Activated CD4-positive, alpha-beta T cell treated with anti-CD3 and anti-CD28 coated beads, Interleukin-2, amount 50 U/mL, for 24 hours (primary cell): ENCODE results near the gene ITPR2.
"Not testable (repeated sequence)": the region's sequence is repeated elsewhere in the genome, so short reads cannot be mapped to it uniquely, and the experiment has no call there.

Experiments used
- DNase-seq, 2 donors: peaks; one replicate each; pipeline ENCODE4 v3.0.0-alpha.2; 2020; ENCODE audit warnings: low read depth in 1 of 2, low spot score in 1 of 2

Gene ITPR2

DNA sequence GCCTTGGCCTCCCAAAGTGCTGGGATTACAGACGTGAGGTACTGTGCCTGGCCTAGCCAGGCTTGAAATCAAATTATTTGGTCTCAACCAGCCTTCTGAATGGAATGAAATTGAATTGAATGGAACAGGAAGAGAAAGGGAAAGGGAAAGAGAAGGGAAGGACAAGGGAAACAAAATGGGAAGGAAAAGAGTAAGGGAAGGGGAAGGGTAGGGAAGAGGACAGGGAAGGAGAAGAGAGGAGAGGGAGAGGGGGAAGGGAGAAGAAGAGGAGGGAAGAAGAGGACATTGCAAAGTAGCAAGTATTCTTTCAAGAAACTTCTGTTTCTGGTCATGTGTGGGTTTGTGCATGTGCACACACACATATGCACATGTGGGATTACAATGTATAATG lies 97.8 kb downstream of the ITPR2 start:
- DNase-seq: no peak

DNA sequence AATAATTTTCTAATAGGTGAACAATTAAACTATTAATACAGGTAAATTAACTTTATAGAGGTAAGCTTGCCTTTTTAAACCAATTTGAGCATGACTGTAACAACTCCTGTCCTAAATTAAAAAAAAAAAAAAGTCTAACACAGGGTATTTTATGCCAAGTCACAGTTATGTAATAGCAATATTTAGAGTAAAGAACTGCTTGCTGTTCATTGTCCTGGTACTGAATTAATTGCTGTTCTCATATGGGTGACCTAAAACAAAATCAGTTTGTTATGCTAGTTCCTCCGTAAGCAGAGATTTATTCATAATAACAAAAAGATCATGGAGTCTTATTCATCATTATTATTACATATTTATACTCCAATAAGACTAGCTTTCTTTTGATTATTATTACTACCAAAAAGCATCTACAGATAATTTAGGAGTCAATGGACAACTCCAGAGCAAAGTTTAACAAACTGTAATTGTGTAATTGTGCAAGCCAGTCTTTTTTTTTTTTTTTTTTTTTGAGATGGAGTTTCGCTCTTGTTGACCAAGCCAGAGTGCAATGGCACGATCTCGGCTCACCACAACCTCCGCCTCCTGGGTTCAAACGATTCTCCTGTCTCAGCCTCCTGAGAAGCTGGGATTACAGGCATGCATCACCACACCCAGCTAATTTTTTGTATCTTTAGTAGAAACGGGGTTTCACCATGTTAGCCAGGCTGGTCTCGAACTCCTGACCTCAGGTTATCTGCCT lies 98.3 kb downstream of the ITPR2 start:
- DNase-seq: no peak

DNA sequence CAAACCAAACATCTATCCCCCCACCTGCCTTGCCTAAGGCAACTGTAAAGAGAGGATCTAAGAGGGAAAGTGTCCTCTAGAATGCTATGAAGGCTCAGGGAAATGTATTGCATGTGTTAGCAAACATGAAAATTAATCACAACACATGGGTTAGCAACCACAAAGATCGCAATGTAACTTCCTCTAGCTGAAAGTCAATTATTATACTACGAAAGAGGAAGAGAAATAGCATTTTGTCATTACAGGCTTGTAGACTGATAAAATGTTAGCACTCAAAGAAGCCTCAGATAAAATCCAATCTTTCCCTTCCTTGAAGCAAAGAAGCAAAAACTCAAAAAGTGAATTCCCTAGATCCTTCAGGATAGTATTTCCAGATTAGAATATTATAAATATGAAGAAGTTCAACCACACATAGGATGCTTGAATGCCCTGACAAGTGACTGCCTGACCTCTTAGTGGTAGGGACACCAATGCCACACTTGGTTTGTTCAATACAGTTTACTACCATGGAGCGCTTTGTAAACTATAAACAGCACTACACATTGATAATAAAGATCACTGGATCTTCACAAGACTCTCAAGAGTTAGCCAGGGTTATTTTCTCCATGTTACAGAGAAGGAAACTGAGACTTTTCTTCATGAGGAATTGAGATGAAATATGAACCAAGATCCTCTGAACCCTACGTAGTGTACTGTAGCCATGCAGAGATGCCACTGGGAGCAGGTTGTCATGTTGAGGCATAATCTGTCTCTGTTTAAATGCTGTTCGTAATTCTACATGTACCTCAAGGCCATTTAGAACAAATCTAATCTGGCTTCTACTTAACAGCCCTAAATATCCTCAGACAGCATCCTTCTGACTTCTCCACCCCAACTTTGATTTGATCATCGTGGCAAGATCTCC lies 100.7 kb downstream of the ITPR2 start:
- DNase-seq: no peak

DNA sequence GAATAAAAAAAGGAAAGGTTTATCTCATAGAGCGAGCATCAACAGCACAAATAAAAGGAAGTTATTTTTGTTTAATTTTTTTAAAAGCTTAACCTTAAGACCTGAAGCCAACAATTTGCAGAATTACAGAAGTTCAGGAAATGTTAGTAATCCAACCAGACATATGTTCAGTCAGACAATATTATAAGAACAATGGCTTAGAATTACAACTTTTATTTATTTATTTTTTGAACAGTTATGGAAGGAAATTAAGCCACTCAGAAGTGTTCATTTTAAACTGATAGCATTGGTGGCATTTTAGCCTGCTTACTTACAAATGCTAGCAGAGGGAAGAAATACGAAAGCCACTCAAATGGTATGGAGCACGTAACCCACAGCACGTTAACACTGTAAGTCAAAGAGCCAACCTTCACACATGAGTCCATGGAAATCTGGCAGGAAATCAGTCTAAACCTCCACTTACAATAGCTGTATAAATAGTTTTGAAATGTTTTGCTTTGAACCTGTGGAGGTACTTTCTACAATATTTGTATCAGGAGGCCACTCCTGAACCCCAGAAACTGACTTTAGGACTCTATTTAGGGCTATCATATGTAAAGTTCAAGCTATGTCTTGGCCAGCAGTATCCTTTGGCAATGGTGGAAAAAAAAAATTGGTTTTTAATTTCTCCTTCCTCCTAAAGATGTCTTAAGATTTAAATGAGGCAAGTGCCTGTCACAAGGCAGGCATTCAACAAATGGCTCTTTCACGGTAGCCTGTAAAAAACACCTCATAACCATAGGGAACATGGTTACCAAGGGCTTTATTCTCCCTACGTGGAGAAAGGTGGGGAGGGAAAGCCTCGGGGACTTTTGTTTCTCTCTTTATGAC lies 102.3 kb downstream of the ITPR2 start:
- no peak for DNase-seq

DNA sequence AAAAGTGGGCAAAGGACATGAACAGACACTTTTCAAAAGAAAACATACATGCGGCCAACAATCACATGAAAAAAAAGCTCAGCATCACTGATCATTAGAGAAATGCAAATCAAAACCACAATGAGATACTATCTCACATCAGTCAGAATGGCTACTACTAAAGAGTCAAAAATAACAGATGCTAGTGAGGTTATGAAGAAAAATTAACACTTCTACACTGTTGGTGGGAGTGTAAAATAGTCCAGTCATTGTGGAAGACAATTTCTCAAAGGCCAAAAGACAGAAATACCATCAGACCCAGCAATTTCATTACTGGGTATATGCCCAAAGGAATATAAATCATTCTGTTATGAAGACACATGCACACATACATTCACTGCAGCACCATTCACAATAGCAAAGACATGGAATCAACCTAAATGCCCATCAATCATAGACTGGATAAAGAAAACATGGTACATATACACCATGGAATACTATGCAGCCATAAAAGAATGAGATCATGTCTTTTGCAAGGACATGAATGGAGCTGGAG lies 103.8 kb downstream of the ITPR2 start:
- DNase-seq: not testable (repeated sequence)

DNA sequence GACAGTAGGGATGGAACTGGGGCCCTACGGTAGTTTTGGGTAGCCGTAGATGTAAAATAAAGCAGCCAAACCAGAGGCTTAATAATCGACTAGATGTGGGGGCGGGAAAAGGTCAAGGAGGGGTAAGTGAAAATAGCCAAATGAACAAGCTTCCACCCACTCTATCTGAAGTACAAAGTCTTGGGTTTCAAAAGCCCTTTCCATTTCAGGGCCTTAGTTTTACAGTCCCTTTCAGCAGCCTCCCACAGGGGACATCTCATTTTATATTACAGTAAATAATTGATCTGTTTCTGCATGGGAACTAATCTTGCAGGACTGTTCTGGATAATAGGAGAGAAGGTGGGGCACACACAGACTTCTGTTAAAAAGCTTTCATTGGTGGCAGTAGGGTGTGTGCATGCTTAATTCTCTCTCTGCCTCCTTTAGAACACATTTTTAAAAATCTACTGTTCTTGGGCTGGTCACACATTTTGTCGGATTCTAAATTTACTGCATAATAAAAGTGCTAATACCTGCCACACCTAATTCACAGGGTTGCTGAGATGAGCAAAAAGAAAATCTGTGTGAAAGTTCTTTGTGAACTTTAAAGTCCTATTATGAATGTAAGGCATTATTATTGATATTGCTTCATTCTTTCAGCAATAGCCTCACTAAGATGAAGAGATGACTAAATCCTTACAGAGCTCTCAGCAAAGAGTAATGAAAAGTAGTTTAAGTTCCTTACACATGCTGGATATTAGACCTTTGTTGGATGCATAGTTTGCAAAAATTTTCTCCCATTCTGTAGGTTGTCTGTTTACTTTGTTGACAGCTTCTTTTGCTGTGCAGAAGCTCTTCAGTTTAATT lies 104.6 kb downstream of the ITPR2 start:
- DNase-seq: no peak

DNA sequence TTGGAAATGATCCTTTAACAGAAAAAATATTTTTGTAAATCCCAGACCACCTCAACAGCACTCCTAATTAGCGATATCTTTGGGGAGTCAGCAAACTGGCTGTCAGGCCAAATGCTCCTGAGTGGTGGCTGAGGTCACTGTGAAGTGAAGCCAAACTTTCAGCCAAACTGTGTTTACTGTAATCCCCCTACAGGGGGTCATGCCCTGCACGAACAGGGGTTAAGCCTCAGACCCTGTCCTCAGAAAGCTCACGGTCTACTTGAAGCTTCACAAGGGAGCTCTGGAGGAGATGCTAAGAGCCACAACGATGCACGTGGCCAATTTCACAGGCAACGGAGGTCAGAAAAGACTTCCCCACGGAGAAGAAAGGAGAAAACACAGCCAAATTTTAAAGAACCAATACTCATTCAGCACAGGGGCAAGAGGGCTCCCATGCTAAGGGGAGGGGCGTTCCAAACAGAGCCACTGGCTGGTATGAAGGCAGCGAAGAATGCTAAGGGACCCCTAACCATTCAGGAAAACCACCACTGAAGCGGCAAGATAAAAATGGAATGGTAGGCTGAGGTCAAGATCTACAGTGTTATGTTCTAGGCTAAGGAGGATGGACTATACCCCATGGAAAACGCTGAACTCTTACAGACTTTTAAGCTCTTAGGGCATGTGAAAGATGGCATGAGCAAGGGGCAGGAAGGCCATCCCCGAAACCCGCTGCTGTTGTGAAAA lies 105.4 kb downstream of the ITPR2 start:
- no peak for DNase-seq

DNA sequence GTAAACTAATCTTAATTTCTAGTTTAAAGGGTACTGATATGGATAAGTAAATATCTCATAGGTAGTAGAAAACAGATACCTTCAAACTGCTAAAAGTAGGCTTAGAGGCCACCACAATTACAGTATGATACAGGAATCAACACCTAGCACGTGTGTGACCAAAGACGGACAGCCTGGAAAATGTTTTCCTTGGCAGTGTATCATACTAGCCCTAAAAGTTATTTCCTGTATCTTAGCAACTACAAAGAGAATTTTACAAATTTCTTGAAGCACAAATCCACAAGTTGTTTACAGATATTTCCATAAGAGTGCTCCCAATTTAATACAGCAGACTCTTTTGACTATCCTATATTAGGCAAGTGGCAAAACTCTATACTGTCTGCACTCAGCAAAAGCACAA lies 106.0 kb downstream of the ITPR2 start:
- DNase-seq: no peak

DNA sequence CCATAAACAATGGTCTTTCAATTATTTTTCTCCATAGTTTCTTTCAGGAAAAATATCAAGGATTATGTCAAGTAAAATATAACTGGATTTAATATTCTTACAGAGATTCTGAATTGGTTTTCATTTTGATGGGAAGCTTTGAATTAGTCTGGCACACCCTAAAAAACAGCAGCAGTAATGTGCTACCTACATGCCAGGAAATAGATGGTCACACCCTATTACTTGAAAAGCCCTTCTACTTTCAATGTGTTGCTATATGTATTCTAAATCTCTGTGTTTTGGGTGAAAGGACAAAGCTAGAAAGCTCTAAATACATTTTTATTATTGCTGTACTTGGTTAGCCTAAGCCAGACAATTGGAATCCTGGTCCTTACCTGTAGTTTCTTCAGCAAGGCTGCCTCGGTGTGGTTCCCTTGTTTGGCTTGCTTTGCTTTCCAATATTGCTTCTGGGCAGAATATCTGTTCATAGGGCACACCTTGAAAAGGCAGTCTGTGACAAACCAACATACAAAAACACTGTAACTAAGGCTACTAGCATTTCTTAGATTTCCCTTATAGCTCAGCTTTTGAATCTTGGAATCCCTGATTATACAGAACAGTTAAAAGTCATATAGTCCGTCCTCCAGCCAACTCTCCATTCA lies 107.6 kb downstream of the ITPR2 start:
- no peak for DNase-seq

DNA sequence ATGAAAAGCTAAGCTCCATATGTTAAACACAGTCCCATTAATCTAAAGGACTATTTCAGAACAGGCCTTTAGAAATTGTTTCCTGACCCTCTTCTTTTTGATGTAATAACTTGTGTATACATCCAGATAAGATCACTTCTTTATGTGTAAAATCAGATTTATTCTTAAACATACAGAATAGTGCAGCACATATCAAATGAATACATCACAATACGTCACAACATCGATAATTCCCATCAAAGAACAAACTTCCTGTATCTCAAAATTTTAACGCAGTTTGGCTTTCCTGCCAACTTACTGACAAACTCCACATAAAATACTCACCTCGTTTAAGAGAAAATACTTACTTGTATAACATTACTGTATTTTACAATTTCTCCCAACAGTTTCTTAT lies 108.7 kb downstream of the ITPR2 start:
- DNase-seq: no peak

DNA sequence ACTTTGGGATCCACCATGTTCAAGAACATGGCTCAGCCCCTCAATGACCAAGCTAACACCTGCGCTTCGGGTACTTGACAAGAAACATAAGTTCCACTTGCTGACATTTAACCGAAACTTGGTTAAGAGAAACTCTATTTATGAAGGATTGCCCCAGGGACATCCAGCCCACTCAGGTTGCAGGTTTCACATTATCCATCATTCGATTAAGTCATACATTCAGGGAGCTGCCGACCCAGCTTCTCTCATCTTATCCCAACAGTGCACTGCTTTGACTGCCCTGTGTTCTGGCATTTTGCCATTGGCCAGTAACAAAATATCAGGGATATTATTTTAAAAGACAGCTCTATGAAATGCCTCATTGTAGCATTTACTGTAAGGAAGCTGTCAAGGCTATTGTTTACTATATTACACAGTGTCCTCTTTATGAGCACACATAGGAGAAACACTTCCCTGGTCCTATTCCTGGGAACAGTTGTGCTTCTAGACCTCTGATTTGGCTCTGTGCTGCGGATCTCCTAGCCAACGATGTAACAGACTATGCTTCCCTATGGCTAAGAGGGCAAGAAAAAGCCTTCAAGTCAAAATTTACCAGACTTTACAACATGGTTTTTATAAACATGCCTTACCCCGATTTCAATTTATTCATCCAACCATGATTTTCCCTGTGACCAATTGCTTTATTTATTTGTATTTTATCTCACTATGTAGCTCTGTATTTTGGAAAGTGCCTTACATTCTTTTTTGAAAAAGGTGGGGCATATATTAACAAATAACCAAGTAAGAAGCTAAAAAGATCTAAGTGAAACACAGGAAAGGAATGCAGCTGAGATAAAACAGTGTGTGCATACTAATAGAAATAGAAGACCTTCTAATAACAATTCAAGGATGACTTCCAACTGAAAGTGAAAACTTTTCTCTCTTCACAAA lies 109.3 kb downstream of the ITPR2 start:
- DNase-seq: no peak

DNA sequence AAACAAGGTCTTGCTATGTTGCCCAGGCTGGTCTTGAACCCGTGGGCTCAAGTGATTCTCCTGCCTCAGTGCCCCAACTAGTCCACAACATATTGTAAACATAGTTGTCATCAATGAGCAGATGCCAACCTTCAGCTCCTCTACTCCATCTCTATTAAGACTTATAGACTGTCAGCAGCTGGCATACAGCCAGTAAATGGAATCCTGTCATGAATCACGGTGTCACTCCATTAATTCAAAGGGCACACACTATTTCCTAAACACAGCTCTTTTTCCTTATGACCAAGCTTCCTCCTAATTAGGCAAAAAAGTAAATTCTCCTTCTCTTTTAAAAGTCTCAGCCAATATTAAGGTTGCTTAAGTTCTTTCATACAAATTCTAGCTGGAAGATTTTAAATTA lies 111.2 kb downstream of the ITPR2 start:
- DNase-seq: no peak

DNA sequence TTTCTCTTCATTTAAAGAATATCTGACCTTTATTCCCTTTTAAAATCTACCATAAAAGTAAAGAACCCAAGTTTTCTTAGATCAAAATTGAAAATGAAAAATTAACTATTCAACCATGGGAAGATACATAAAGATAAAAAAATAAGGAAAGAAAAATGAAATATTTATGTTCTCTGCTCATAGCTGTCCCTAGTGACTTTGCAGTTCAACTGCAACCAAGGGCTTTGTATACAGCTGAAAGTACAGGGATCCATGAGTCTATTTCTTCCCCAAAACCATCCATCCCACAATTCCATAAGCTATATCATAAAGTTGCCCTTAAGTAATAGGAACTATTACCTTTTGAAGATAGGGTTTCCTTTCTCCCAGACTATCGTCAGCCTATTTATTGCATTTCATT lies 113.1 kb downstream of the ITPR2 start:
- DNase-seq: no peak

DNA sequence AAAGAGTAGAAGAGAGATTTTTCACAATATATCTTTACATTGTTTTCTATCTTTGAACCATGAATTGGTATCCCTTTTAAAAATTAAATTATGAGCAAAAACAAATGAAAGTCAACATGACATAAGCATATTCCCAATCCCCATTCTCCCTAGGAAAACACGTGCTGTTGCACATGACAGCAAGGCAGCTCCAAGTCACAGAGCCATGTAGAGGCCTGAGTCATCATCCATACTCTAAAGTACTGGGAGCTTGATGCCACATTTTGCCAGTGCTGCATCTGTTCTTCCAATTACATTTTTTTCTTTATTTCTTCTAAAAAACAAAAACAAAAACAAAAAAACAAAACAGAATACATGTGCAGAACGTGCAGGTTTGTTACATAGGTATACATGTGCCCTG lies 115.2 kb downstream of the ITPR2 start:
- no peak for DNase-seq

DNA sequence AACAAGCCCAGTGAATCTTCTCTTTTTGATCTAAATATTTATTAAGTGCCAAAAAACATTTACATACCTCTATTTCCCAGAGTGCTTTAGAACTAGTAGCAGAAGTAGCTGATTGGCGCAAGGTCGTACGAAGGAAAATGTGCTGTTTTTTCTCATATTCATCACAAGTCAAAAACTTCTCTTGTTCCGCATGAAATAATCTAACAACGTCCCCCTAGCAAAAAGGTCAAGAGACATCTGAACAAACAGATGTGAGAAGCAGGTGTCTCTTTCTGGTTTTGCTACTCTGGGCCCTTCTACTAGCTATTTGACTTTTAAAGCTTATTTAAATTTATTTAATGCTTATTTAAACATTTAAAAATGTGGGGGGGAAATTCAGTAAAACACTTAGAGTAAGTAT lies 117.8 kb downstream of the ITPR2 start:
- DNase-seq: no peak

DNA sequence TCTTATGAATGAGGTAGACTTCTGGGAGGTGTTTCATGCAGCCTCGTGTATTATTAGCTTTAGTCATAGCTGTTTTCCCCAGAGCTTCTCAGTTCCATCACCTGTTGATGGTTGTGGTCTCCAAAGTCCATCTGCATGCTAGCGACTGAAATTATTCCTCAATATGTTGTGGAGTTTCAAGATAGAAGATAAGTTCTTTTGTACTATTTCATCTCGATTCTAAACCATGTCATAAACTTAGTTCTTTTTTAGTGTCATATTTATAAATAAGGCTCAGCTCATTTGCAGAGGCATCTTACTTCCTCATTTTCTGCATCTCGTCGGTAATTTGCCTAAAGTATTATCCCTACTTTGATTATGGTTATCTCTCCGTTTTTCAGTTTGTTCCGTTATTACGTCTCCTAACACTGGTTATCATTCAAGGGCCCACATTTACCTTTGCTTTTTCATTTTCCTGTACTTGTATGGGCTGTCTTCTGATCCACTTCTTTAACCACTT lies 119.1 kb downstream of the ITPR2 start:
- DNase-seq: no peak

DNA sequence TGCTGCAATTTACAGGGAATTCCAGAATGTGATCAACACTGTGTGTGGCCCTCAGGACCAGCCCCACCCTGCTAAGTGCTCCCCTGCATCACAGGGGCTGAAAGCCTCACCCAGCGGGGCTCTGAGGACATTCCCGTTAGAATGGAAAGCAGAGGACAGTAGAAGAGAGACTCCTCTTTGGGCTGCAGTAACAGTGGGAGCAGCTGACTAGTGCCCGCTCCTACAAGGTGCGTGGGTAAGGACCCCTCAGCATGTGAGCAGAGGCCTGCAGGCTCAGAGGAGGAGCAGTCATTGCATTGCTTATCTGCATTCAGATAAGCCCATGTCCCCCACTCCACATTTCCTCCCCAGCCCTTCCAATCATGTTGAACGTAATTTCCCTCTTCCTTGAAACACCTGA lies 120.1 kb downstream of the ITPR2 start:
- DNase-seq: no peak

DNA sequence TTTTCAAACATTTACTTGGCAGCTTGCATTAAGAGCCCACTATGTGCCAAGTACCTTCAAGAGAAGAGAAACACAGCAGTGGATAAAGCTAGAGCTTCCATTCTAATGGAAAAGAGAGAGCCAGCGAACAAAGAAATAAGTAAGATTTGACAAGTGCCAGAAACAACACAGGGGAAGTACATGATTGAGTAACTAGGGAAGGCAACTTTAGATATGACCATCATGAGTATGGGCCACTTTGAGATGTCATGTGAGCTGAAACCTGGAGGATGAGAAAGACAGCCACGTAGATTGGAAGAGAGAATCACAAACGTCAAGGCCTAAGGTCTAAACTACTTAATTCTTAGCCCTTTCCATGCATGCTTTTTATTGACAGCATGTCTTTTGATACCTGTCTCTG lies 121.4 kb downstream of the ITPR2 start:
- DNase-seq: no peak
